AG10803 (cell line): ENCODE measurements around the gene RANBP17.

Source experiments
- DNase-seq: peaks from one replicate; pipeline ENCODE4 v3.0.0; 2010; ENCODE audit warnings: low read depth
- H3K4me3 ChIP-seq: 2 replicates; pipeline ENCODE4 v1.5.1; 2011; ENCODE audit warnings: mild to moderate bottlenecking, low read length, control low read depth
- CTCF ChIP-seq: conservative IDR thresholded peaks from 2 replicates; pipeline ENCODE4 v1.5.1; 2011; ENCODE audit warnings: mild to moderate bottlenecking, low read length, control low read depth, inconsistent platforms

RANBP17 gene

GRCh38 chr5:171312129-171312974, 450.5 kb downstream of the RANBP17 start:
- no peak for DNase-seq
- no peak overlapping the region for H3K4me3 ChIP-seq

GRCh38 chr5:171313481-171314206, 451.8 kb downstream of the RANBP17 start:
- H3K4me3 ChIP-seq = no peak overlapping the region
- no peak for DNase-seq
- TF ChIP-seq CTCF = no peak

More at GRCh38 chr5:171312129-171312974, 450.5 kb downstream of the RANBP17 start:
- TF ChIP-seq CTCF = no peak

GRCh38 chr5:171314728-171315385, 453.0 kb downstream of the RANBP17 start:
- DNase-seq = no peak
- no peak for TF ChIP-seq CTCF
- H3K4me3 ChIP-seq = no peak overlapping the region

GRCh38 chr5:171315386-171315891, 453.6 kb downstream of the RANBP17 start:
- no peak for DNase-seq
- H3K4me3 ChIP-seq = no peak overlapping the region

GRCh38 chr5:171315925-171316257, 454.1 kb downstream of the RANBP17 start:
- DNase-seq = no peak
- TF ChIP-seq CTCF = no peak
- no peak overlapping the region for H3K4me3 ChIP-seq

More at GRCh38 chr5:171315386-171315891, 453.6 kb downstream of the RANBP17 start:
- TF ChIP-seq CTCF = no peak

GRCh38 chr5:171316258-171317121, 454.7 kb downstream of the RANBP17 start:
- no peak for DNase-seq
- peak overlapping the region; percentile 17 for H3K4me3 ChIP-seq
- no peak for TF ChIP-seq CTCF
